Fibroblast of lung (primary cell): Measurements from ENCODE around the gene MUC2. TPM values are rescaled to one million over a fixed set of nuclear protein-coding genes. Genes with fewer than 3 reads are reported as not detected.

Experiments used
- DNase-seq, 2 donors: peaks; one replicate each; pipeline versions ENCODE4 v3.0.0 to v3.0.0-alpha.2; 2010; ENCODE audit warnings: low read depth in 2 of 2
- H2AFZ ChIP-seq: 2 replicates; pipeline ENCODE4 v1.5.1; 2012; ENCODE audit warnings: low read length, control low read depth, inconsistent platforms
- H3K27ac ChIP-seq: 2 replicates; pipeline ENCODE4 v1.5.1; 2011; ENCODE audit warnings: low read length, control low read depth; ENCODE audit not compliant: insufficient read depth
- H3K27me3 ChIP-seq: 2 replicates; pipeline ENCODE4 v1.5.1; 2011; ENCODE audit warnings: mild to moderate bottlenecking, low read length; ENCODE audit not compliant: control insufficient read depth, insufficient read depth
- H3K36me3 ChIP-seq: 2 replicates; pipeline ENCODE4 v1.5.1; 2011; ENCODE audit warnings: low read length; ENCODE audit not compliant: control insufficient read depth, insufficient read depth
- H3K4me1 ChIP-seq: 2 replicates; pipeline ENCODE4 v1.5.1; 2011; ENCODE audit warnings: low read length; ENCODE audit not compliant: control insufficient read depth, insufficient read depth; ENCODE audit errors: extremely low read depth
- H3K4me2 ChIP-seq: 2 replicates; pipeline ENCODE4 v1.5.1; 2011; ENCODE audit warnings: low read length, control low read depth; ENCODE audit not compliant: insufficient read depth; ENCODE audit errors: extremely low read depth
- H3K4me3 ChIP-seq, 4 experiments: fragments of 200-600 bp in 1 of 4; sonication (generic) in 1 of 4; replicated peaks in 1 of 4; 2 replicates each; pipeline ENCODE4 v1.5.1; 2011 to 2016; ENCODE audit warnings: low read length in 4 of 4, low read depth in 3 of 4, mild to moderate bottlenecking in 3 of 4, control low read depth in 2 of 4, inconsistent platforms in 1 of 4, mixed read lengths in 1 of 4; ENCODE audit not compliant: insufficient read depth in 1 of 4; ENCODE audit errors: control extremely low read depth in 1 of 4
- H3K79me2 ChIP-seq: 2 replicates; pipeline ENCODE4 v1.5.1; 2012; ENCODE audit warnings: mild to moderate bottlenecking, low read length, inconsistent platforms; ENCODE audit not compliant: control insufficient read depth, insufficient read depth
- H3K9ac ChIP-seq: 2 replicates; pipeline ENCODE4 v1.5.1; 2011; ENCODE audit warnings: mild to moderate bottlenecking, low read length, control low read depth; ENCODE audit not compliant: insufficient read depth
- H3K9me3 ChIP-seq: 2 replicates; pipeline ENCODE4 v1.5.1; 2012; ENCODE audit warnings: low read depth, low read length; ENCODE audit not compliant: control insufficient read depth, insufficient read depth
- H4K20me1 ChIP-seq: 2 replicates; pipeline ENCODE4 v1.5.1; 2011; ENCODE audit warnings: low read length; ENCODE audit not compliant: control insufficient read depth, insufficient read depth; ENCODE audit errors: extremely low read depth
- EZH2 ChIP-seq: IDR thresholded peaks from 2 replicates; pipeline ENCODE4 v1.5.1; 2012; ENCODE audit warnings: low read length, control low read depth, mild to moderate bottlenecking; ENCODE audit errors: missing control alignments
- polyA plus RNA-seq, 2 donors: library from polyadenylated mRNA; depleted of rRNA in 1 of 2; stranded (reverse) in 1 of 2; unstranded in 1 of 2; fragments of >200 nt; gene quantifications; 2 replicates each; pipeline ENCODE4 v1.2.1, GENCODE V29; 2011 to 2012; ENCODE audit warnings: missing spikeins in 1 of 2
- total RNA-seq: library from RNA; depleted of rRNA; stranded (reverse); fragments of >200 nt; gene quantifications from 2 replicates; pipeline ENCODE4 v1.2.1, GENCODE V29; 2014
- TF ChIP-seq, protein P1 (sequence below), 2 donors: IDR thresholded peaks in 1 of 2; conservative IDR thresholded peaks in 1 of 2; 1 replicate in 1 of 2; 2 replicates in 1 of 2; pipeline ENCODE4 v1.5.1; 2011 to 2012; ENCODE audit warnings: low read length in 2 of 2, control low read depth in 1 of 2, inconsistent platforms in 1 of 2, low read depth in 1 of 2, mild to moderate bottlenecking in 1 of 2

Gene MUC2
- total and polyA plus RNA-seq, 2 donors (not counting 1 experiment from before 2014, with no cell fraction given), result not detected

DNA sequence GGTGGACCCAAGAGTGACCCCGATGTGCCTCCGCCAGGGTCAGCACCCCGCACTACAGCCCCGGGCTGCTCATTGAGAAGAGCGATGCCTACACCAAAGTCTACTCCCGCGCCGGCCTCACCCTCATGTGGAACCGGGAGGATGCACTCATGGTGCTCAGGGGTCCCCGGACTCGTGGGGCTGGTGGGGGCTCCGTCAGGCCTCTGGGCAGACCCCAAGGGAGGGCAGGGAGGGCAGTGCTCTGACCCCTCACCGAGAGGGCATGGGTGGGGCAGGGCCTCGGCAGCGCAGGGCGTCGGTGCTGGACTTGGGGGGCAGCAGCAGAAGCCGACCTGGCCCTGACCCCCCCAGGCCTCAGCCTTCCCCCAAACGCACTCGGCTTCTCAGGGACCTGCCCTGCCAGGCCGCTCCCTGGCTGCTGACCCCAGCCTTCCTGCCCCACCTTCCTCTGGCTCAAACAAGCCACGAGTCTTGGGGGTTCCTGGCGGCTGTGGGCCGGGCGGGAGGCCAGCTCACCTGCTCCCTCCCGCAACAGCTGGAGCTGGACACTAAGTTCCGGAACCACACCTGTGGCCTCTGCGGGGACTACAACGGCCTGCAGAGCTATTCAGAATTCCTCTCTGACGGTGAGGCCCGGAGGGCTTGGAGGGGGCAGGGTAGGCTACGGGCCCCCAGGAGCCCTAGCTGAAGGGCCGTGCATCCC lies 2.9 kb downstream of the MUC2 start:
- no peaks in the 10 kb centered on the region for H3K27me3 ChIP-seq
- no peaks in the 10 kb centered on the region for H4K20me1 ChIP-seq
- H3K4me3 ChIP-seq, result no peak overlapping the region
- H3K4me1 ChIP-seq, result no peaks in the 10 kb centered on the region
- no peak overlapping the region for H3K4me2 ChIP-seq
- no peaks in the 10 kb centered on the region for H3K9me3 ChIP-seq
- no peak overlapping the region for H2AFZ ChIP-seq
- no peak for TF ChIP-seq EZH2
- H3K79me2 ChIP-seq, result no peaks in the 10 kb centered on the region
- H3K27ac ChIP-seq, result no peak overlapping the region
- H3K36me3 ChIP-seq, result no peaks in the 10 kb centered on the region
- H3K9ac ChIP-seq, result no peak overlapping the region
- no peak for DNase-seq

DNA sequence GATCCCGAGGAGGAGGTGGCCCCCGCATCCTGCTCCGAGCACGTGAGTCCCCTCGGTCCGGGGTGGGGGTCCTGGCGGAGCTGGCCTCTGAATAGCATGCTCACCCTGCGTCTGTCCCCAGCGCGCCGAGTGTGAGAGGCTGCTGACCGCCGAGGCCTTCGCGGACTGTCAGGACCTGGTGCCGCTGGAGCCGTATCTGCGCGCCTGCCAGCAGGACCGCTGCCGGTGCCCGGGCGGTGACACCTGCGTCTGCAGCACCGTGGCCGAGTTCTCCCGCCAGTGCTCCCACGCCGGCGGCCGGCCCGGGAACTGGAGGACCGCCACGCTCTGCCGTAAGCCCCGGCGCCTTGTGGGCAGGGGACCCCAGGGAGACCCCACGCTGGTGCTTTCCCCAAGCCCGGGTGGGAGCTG lies 3.5 kb downstream of the MUC2 start:
- no peak overlapping the region for H3K4me3 ChIP-seq
- no peak overlapping the region for H3K27ac ChIP-seq
- no peaks in the 10 kb centered on the region for H3K27me3 ChIP-seq
- no peaks in the 10 kb centered on the region for H3K4me1 ChIP-seq
- H4K20me1 ChIP-seq, result no peaks in the 10 kb centered on the region
- no peaks in the 10 kb centered on the region for H3K79me2 ChIP-seq
- H3K4me2 ChIP-seq, result no peak overlapping the region
- DNase-seq, result no peak
- no peaks in the 10 kb centered on the region for H3K36me3 ChIP-seq
- no peaks in the 10 kb centered on the region for H3K9me3 ChIP-seq
- TF ChIP-seq, protein P1, sequence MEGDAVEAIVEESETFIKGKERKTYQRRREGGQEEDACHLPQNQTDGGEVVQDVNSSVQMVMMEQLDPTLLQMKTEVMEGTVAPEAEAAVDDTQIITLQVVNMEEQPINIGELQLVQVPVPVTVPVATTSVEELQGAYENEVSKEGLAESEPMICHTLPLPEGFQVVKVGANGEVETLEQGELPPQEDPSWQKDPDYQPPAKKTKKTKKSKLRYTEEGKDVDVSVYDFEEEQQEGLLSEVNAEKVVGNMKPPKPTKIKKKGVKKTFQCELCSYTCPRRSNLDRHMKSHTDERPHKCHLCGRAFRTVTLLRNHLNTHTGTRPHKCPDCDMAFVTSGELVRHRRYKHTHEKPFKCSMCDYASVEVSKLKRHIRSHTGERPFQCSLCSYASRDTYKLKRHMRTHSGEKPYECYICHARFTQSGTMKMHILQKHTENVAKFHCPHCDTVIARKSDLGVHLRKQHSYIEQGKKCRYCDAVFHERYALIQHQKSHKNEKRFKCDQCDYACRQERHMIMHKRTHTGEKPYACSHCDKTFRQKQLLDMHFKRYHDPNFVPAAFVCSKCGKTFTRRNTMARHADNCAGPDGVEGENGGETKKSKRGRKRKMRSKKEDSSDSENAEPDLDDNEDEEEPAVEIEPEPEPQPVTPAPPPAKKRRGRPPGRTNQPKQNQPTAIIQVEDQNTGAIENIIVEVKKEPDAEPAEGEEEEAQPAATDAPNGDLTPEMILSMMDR (conservative IDR thresholded peaks at IDR 0.05 in 1 of 2, IDR thresholded peaks at IDR 0.05 in 1 of 2; ENCODE audit: low read depth in 1 of 2, low read length in 2 of 2), result no peak
- H2AFZ ChIP-seq, result no peak overlapping the region
- no peak overlapping the region for H3K9ac ChIP-seq

DNA sequence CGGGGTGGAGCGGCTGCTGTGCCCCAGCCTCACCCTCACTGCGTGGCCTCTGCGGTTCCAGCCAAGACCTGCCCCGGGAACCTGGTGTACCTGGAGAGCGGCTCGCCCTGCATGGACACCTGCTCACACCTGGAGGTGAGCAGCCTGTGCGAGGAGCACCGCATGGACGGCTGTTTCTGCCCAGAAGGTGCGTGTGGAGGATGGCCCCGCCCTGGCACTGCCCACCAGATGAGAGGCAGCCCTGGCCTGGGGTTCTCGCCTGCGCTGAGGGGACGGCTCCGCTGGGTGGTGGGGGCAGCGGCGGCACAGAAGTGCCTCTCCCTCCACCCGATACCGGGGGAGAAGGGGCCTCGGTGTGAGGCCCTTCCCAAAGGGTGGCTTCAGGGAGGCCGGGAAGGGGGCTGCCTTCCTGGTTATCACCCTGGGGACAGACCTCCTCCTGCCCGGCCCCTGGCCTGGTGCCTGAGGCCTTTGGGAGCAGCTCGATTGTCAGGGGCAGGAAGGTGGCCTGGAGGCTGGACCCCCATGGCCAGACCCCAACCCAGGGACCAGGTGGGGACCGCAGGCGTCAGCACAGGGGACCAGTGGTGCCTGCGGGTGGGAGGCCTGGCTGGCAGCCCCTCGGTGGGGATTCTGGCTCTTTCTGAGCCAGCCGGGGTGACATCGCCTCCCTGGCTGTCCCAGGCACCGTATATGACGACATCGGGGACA lies 7.1 kb downstream of the MUC2 start:
- H3K4me3 ChIP-seq, result no peak overlapping the region
- TF ChIP-seq, protein P1 (conservative IDR thresholded peaks at IDR 0.05 in 1 of 2, IDR thresholded peaks at IDR 0.05 in 1 of 2; ENCODE audit: low read depth in 1 of 2, low read length in 2 of 2), result no peak
- no peak for TF ChIP-seq EZH2
- no peak overlapping the region for H2AFZ ChIP-seq
- H4K20me1 ChIP-seq, result no peaks in the 10 kb centered on the region
- DNase-seq, result no peak
- H3K36me3 ChIP-seq, result no peaks in the 10 kb centered on the region
- H3K9me3 ChIP-seq, result no peaks in the 10 kb centered on the region
- no peaks in the 10 kb centered on the region for H3K79me2 ChIP-seq
- H3K27me3 ChIP-seq, result no peaks in the 10 kb centered on the region
- H3K4me2 ChIP-seq, result no peak overlapping the region
- no peaks in the 10 kb centered on the region for H3K4me1 ChIP-seq
- H3K27ac ChIP-seq, result no peak overlapping the region
- H3K9ac ChIP-seq, result no peak overlapping the region
